ENCODE data around the gene RPS6KB1.

RPS6KB1 gene

GRCh38 chr17:59876107-59876506, 16.8 kb upstream of the RPS6KB1 start:
- no peaks in the 10 kb centered on the region for H3K27me3 ChIP-seq (ENCODE audit: control insufficient read depth, insufficient read depth, low read length)
- no peaks in the 10 kb centered on the region for H3K4me1 ChIP-seq (ENCODE audit: control insufficient read depth, insufficient read depth, low read length)
- no peaks in the 10 kb centered on the region for H3K9me3 ChIP-seq (replicated peaks; ENCODE audit: low read length)
- no peak overlapping the region for H3K4me2 ChIP-seq (ENCODE audit: low read length)
- peaks cover 4% of the 10 kb centered on the region for H3K36me3 ChIP-seq (ENCODE audit: insufficient read depth, low read length)
- H3K4me3 ChIP-seq (ENCODE audit: low read length) = no peak overlapping the region
- H3K9ac ChIP-seq (ENCODE audit: low read depth, low read length) = no peak overlapping the region

DNA sequence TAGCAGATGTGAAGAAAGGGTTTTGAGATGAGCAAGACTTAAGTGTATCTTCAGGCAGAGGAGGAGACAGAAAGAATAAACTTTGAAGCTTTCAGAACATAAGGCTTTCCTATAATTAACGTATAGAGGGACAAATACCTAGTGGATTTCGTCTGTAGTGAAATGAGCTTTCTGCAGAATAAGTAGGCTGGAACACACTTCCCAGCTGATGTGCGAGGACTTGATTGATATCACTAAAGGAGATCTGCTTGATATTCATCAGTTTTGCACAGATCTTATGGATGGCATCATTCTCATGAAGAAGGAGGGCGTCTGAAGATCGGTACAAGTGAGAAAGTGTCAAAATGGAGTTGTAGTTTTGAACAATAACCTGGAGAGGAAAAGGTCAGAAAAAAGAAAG, 15.0 kb upstream of the RPS6KB1 start:
- Histone ChIP-seq H3K4me1 (ENCODE audit: control insufficient read depth, insufficient read depth, low read length) (no peaks in the 10 kb centered on the region), H3K4me3 (ENCODE audit: low read length) (no peak overlapping the region), H3K9ac (ENCODE audit: low read depth, low read length) (no peak overlapping the region), H3K27me3 (ENCODE audit: control insufficient read depth, insufficient read depth, low read length) (no peaks in the 10 kb centered on the region), H3K36me3 (ENCODE audit: insufficient read depth, low read length) (peaks cover 4% of the 10 kb centered on the region), H3K4me2 (ENCODE audit: low read length) (no peak overlapping the region), H3K9me3 (replicated peaks; ENCODE audit: low read length) (no peaks in the 10 kb centered on the region)

DNA sequence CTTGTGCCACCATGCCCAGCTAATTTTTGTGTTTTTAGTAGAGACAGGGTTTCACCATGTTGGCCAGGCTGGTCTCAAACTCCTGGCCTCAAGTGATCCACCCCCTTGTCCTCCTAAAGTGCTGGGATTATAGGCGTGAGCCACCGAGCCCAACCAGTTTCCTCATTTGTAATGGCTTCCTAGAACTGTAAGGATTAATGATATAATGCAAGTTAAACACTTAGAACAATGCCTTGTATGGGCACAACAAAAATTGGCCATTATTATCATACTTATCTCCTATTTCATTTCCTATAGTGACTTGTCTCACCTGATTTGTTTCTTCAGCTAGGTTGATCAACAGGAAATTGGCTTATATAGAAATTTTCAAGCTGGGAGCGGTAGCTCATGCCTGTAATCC, 14.3 kb upstream of the RPS6KB1 start:
- no peak overlapping the region for H3K9ac ChIP-seq (ENCODE audit: low read depth, low read length)
- H3K4me3 ChIP-seq (ENCODE audit: low read length) = no peak overlapping the region
- no peaks in the 10 kb centered on the region for H3K4me1 ChIP-seq (ENCODE audit: control insufficient read depth, insufficient read depth, low read length)
- no peaks in the 10 kb centered on the region for H3K27me3 ChIP-seq (ENCODE audit: control insufficient read depth, insufficient read depth, low read length)
- no peaks in the 10 kb centered on the region for H3K9me3 ChIP-seq (replicated peaks; ENCODE audit: low read length)
- no peak overlapping the region for H3K4me2 ChIP-seq (ENCODE audit: low read length)
- H3K36me3 ChIP-seq (ENCODE audit: insufficient read depth, low read length) = peaks cover 4% of the 10 kb centered on the region

GRCh38 chr17:59884861-59885260, 8.1 kb upstream of the RPS6KB1 start:
- no peak overlapping the region for H3K9ac ChIP-seq (ENCODE audit: low read depth, low read length)
- no peaks in the 10 kb centered on the region for H3K4me1 ChIP-seq (ENCODE audit: control insufficient read depth, insufficient read depth, low read length)
- H3K4me3 ChIP-seq (ENCODE audit: low read length) = no peak overlapping the region
- H3K36me3 ChIP-seq (ENCODE audit: insufficient read depth, low read length) = peaks cover 5% of the 10 kb centered on the region
- H3K27me3 ChIP-seq (ENCODE audit: control insufficient read depth, insufficient read depth, low read length) = no peaks in the 10 kb centered on the region
- no peaks in the 10 kb centered on the region for H3K9me3 ChIP-seq (replicated peaks; ENCODE audit: low read length)
- no peak overlapping the region for H3K4me2 ChIP-seq (ENCODE audit: low read length)

- Histone ChIP-seq H3K4me1 (ENCODE audit: control insufficient read depth, insufficient read depth, low read length) (peaks cover 5% of the 10 kb centered on the region), H3K4me2 (ENCODE audit: low read length) (no peak overlapping the region), H3K27me3 (ENCODE audit: control insufficient read depth, insufficient read depth, low read length) (no peaks in the 10 kb centered on the region), H3K4me3 (ENCODE audit: low read length) (no peak overlapping the region), H3K9ac (ENCODE audit: low read depth, low read length) (no peak overlapping the region), H3K9me3 (replicated peaks; ENCODE audit: low read length) (no peaks in the 10 kb centered on the region), H3K36me3 (ENCODE audit: insufficient read depth, low read length) (peaks cover 5% of the 10 kb centered on the region)
Measured at GRCh38 chr17:59888145-59888750, 4.7 kb upstream of the RPS6KB1 start.

DNA sequence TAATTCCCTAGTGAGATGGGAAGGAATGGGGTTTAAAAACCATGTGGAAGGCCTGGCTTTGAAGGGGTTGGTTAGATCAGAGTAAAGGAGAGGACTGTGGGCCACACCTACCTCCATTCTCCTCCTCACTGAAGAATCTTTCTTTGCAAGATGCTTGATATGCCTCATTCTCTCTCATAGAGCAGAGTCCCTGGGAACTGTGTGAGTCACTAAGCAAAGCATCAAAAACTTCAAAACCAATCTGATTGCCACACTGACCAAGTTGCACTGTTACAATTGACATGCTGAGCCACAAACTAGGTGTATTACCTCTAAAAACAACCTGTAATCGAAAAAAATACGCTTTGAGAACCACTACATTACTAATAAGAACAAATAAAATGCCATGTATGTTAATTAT, 2.2 kb upstream of the RPS6KB1 start:
- no peaks in the 10 kb centered on the region for H3K27me3 ChIP-seq (ENCODE audit: control insufficient read depth, insufficient read depth, low read length)
- peaks cover 11% of the 10 kb centered on the region for H3K4me1 ChIP-seq (ENCODE audit: control insufficient read depth, insufficient read depth, low read length)
- H3K9ac ChIP-seq (ENCODE audit: low read depth, low read length) = no peak overlapping the region
- no peaks in the 10 kb centered on the region for H3K9me3 ChIP-seq (replicated peaks; ENCODE audit: low read length)
- no peak overlapping the region for H3K4me2 ChIP-seq (ENCODE audit: low read length)
- no peaks in the 10 kb centered on the region for H3K36me3 ChIP-seq (ENCODE audit: insufficient read depth, low read length)
- H3K4me3 ChIP-seq (ENCODE audit: low read length) = no peak overlapping the region

GRCh38 chr17:59892251-59892923, 534 bp upstream of the RPS6KB1 start:
- Histone ChIP-seq H3K9ac (ENCODE audit: low read depth, low read length) (peak overlapping the region; percentile 72), H3K4me2 (ENCODE audit: low read length) (peak overlapping the region; percentile 77), H3K4me3 (ENCODE audit: low read length) (peak overlapping the region; percentile 70), H3K36me3 (ENCODE audit: insufficient read depth, low read length) (no peaks in the 10 kb centered on the region), H3K4me1 (ENCODE audit: control insufficient read depth, insufficient read depth, low read length) (peaks cover 14% of the 10 kb centered on the region), H3K9me3 (replicated peaks; ENCODE audit: low read length) (no peaks in the 10 kb centered on the region), H3K27me3 (ENCODE audit: control insufficient read depth, insufficient read depth, low read length) (no peaks in the 10 kb centered on the region)

GRCh38 chr17:59893676-59894100, 767 bp downstream of the RPS6KB1 start:
- H3K4me3 ChIP-seq (ENCODE audit: low read length) = peak overlapping the region; percentile 79
- no peaks in the 10 kb centered on the region for H3K9me3 ChIP-seq (replicated peaks; ENCODE audit: low read length)
- no peaks in the 10 kb centered on the region for H3K36me3 ChIP-seq (ENCODE audit: insufficient read depth, low read length)
- H3K27me3 ChIP-seq (ENCODE audit: control insufficient read depth, insufficient read depth, low read length) = no peaks in the 10 kb centered on the region
- peak overlapping the region; percentile 97 for H3K4me2 ChIP-seq (ENCODE audit: low read length)
- peak overlapping the region; percentile 88 for H3K9ac ChIP-seq (ENCODE audit: low read depth, low read length)
- H3K4me1 ChIP-seq (ENCODE audit: control insufficient read depth, insufficient read depth, low read length) = peaks cover 16% of the 10 kb centered on the region

DNA sequence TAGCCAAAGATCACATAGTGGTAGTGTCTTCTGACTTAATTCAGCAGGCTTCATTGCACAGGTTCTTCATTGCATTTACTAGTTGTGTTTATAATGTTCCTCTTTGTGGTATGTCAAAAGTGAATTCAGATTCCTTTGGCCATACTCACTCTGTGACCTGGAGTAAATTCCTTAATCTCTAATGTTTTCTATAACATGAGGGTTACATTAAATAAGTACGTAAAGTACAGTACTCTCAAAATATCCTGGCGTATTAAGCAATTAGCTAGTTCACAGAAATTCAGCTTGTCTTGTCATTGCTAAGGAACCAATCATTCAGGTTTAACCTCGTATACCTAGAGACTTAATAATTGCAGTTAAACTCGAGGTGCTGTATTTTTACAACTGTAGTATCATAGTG, 4.2 kb downstream of the RPS6KB1 start:
- peak overlapping the region; percentile 19 for H3K4me2 ChIP-seq (ENCODE audit: low read length)
- no peak overlapping the region for H3K9ac ChIP-seq (ENCODE audit: low read depth, low read length)
- no peaks in the 10 kb centered on the region for H3K9me3 ChIP-seq (replicated peaks; ENCODE audit: low read length)
- no peaks in the 10 kb centered on the region for H3K36me3 ChIP-seq (ENCODE audit: insufficient read depth, low read length)
- H3K27me3 ChIP-seq (ENCODE audit: control insufficient read depth, insufficient read depth, low read length) = no peaks in the 10 kb centered on the region
- H3K4me3 ChIP-seq (ENCODE audit: low read length) = no peak overlapping the region
- H3K4me1 ChIP-seq (ENCODE audit: control insufficient read depth, insufficient read depth, low read length) = peaks cover 10% of the 10 kb centered on the region

DNA sequence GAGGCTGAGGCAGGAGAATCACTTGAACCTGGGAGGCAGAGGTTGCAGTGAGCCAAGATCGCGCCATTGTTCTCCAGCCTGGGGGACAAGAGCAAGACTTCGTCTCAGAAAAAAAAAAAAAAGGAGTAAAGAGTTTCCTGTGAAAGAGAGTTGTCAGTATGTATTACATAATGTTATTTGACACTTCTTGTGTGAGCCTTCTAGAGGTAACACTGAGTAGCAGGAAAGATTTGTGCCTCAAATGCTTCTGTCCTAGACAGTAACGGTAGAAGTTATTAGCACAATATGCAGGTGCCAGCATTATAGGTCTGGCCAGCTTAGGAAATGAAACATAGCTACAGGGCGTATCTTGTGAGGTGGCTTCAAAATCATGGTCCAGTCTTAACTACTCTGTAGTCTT, 6.2 kb downstream of the RPS6KB1 start:
- H3K4me1 ChIP-seq (ENCODE audit: control insufficient read depth, insufficient read depth, low read length) = peaks cover 8% of the 10 kb centered on the region
- no peak overlapping the region for H3K4me3 ChIP-seq (ENCODE audit: low read length)

DNA sequence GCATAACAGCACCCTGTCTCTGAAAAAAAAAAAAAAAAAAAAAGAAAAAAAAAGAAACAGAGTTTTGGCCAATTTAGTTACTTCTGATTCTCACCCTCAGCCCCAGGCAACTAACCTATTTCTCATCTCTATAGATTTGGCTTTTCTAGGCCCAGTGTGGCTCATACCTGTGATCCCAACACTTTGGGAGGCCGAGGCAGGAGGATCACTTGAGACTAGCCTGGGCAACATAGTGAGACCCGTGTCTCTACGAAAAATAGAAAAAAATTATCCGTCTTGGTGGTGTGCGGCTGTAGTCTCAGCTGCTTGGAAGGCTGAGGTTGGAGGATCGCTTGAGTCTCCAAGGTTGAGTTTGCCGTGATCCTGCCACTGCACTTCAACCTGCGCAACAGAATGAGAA, 8.7 kb downstream of the RPS6KB1 start:
- H3K9ac ChIP-seq (ENCODE audit: low read depth, low read length) = no peak overlapping the region
- H3K9me3 ChIP-seq (replicated peaks; ENCODE audit: low read length) = no peaks in the 10 kb centered on the region
- no peaks in the 10 kb centered on the region for H3K36me3 ChIP-seq (ENCODE audit: insufficient read depth, low read length)
- no peak overlapping the region for H3K4me3 ChIP-seq (ENCODE audit: low read length)
- H3K4me2 ChIP-seq (ENCODE audit: low read length) = no peak overlapping the region
- no peaks in the 10 kb centered on the region for H3K27me3 ChIP-seq (ENCODE audit: control insufficient read depth, insufficient read depth, low read length)
- H3K4me1 ChIP-seq (ENCODE audit: control insufficient read depth, insufficient read depth, low read length) = peaks cover 5% of the 10 kb centered on the region

More for the DNA sequence above, 6.2 kb downstream of the RPS6KB1 start:
- Histone ChIP-seq H3K9ac (ENCODE audit: low read depth, low read length) (no peak overlapping the region), H3K4me2 (ENCODE audit: low read length) (no peak overlapping the region), H3K9me3 (replicated peaks; ENCODE audit: low read length) (no peaks in the 10 kb centered on the region), H3K27me3 (ENCODE audit: control insufficient read depth, insufficient read depth, low read length) (no peaks in the 10 kb centered on the region), H3K36me3 (ENCODE audit: insufficient read depth, low read length) (no peaks in the 10 kb centered on the region)

- Histone ChIP-seq H3K9me3 (replicated peaks; ENCODE audit: low read length) (no peaks in the 10 kb centered on the region), H3K4me1 (ENCODE audit: control insufficient read depth, insufficient read depth, low read length) (no peaks in the 10 kb centered on the region), H3K36me3 (ENCODE audit: insufficient read depth, low read length) (no peaks in the 10 kb centered on the region), H3K27me3 (ENCODE audit: control insufficient read depth, insufficient read depth, low read length) (no peaks in the 10 kb centered on the region), H3K4me3 (ENCODE audit: low read length) (no peak overlapping the region), H3K4me2 (ENCODE audit: low read length) (no peak overlapping the region), H3K9ac (ENCODE audit: low read depth, low read length) (no peak overlapping the region)
Measured at GRCh38 chr17:59903455-59903854, 10.5 kb downstream of the RPS6KB1 start.
